SK-N-SH (cell line): ENCODE measurements around the gene LRRC49. TPM values are rescaled to one million over a fixed set of nuclear protein-coding genes. Genes with fewer than 3 reads are reported as not detected.

ENCODE experiments used
- CTCF ChIA-PET: fragments of 300-600, 350-600 bp; formaldehyde crosslinking; extraction: SDS; loops from one replicate; lab custom pipeline; 2021; lab: Yijun Ruan, JAX
- POLR2A ChIA-PET: fragments of 350-600 bp; sonication (Branson Sonifier 250); formaldehyde crosslinking; extraction: SDS; loops from one replicate; lab custom pipeline; 2020; ENCODE audit warnings: antibody characterized with exemption, inconsistent platforms; lab: Yijun Ruan, JAX
- DNase-seq: peaks from one replicate; pipeline ENCODE4 v3.0.0; 2012
- H2AFZ ChIP-seq: fragments of 200-600 bp; sonication (generic); 2 replicates; pipeline ENCODE4 v1.8.1; 2016; ENCODE audit warnings: antibody characterized with exemption, mild to moderate bottlenecking, low read depth
- H3F3A ChIP-seq: fragments of 200-600 bp; sonication (generic); replicated peaks from 2 replicates; pipeline ENCODE3; 2016; ENCODE audit warnings: antibody characterized with exemption, mild to moderate bottlenecking; ENCODE audit not compliant: insufficient read depth
- H3K27ac ChIP-seq, 2 experiments: fragments of 200-500 bp in 1 of 2; fragments of 200-600 bp in 1 of 2; sonication (Bioruptor generic) in 1 of 2; sonication (generic), shearing (Covaris generic) in 1 of 2; 2 replicates each; pipeline versions ENCODE4 v1.5.1 to v1.6.1; 2014 to 2016; ENCODE audit warnings: low read depth in 2 of 2, inconsistent platforms in 1 of 2, low read length in 1 of 2, mild to moderate bottlenecking in 1 of 2, mixed read lengths in 1 of 2
- H3K27me3 ChIP-seq: fragments of 200-600 bp; sonication (generic), shearing (Covaris generic); 2 replicates; pipeline ENCODE4 v1.6.1; 2016; ENCODE audit warnings: mixed run types; ENCODE audit not compliant: insufficient read depth
- H3K36me3 ChIP-seq, 2 experiments: fragments of 200-500 bp in 1 of 2; fragments of 200-600 bp in 1 of 2; sonication (Bioruptor generic) in 1 of 2; sonication (generic) in 1 of 2; replicated peaks in 1 of 2; 2 replicates each; pipeline versions ENCODE3 to v1.5.1; 2014 to 2016; ENCODE audit warnings: low read length in 1 of 2, mild to moderate bottlenecking in 1 of 2; ENCODE audit not compliant: insufficient read depth in 2 of 2, control insufficient read depth in 1 of 2
- H3K4me1 ChIP-seq, 2 experiments: fragments of 200-500 bp in 1 of 2; fragments of 200-600 bp in 1 of 2; sonication (Bioruptor generic) in 1 of 2; sonication (generic), shearing (Covaris generic) in 1 of 2; 2 replicates each; pipeline versions ENCODE4 v1.5.1 to v1.6.1; 2014 to 2016; ENCODE audit warnings: low read depth in 1 of 2, low read length in 1 of 2, mixed run types in 1 of 2; ENCODE audit not compliant: insufficient read depth in 2 of 2, control insufficient read depth in 1 of 2
- H3K4me2 ChIP-seq: fragments of 200-600 bp; sonication (generic), shearing (Covaris generic); 2 replicates; pipeline ENCODE4 v1.6.1; 2017; ENCODE audit warnings: mixed run types
- H3K4me3 ChIP-seq, 2 experiments: fragments of 200-500 bp in 1 of 2; fragments of 200-600 bp in 1 of 2; sonication (Bioruptor generic) in 1 of 2; sonication (generic), shearing (Covaris generic) in 1 of 2; 2 replicates each; pipeline versions ENCODE4 v1.5.1 to v1.8.1; 2014 to 2016; ENCODE audit warnings: low read depth in 2 of 2, inconsistent platforms in 1 of 2, low read length in 1 of 2, mild to moderate bottlenecking in 1 of 2, mixed read lengths in 1 of 2, moderate library complexity in 1 of 2
- H3K79me2 ChIP-seq: fragments of 200-600 bp; sonication (generic); 2 replicates; pipeline ENCODE4 v1.8.1; 2017; ENCODE audit warnings: mild to moderate bottlenecking; ENCODE audit not compliant: insufficient read depth
- H3K9ac ChIP-seq: fragments of 200-600 bp; sonication (generic); 2 replicates; pipeline ENCODE4 v1.6.1; 2017; ENCODE audit warnings: mixed run types
- H3K9me2 ChIP-seq: fragments of 200-600 bp; sonication (generic); 2 replicates; pipeline ENCODE4 v1.6.1; 2017; ENCODE audit warnings: mixed run types
- H3K9me3 ChIP-seq: fragments of 200-600 bp; sonication (generic); 2 replicates; pipeline ENCODE4 v1.6.1; 2017; ENCODE audit warnings: mixed run types, mild to moderate bottlenecking, moderate library complexity
- H4K20me1 ChIP-seq: fragments of 200-600 bp; sonication (generic); 2 replicates; pipeline ENCODE4 v1.6.1; 2017; ENCODE audit warnings: mild to moderate bottlenecking, mixed run types; ENCODE audit not compliant: insufficient read depth
- CHD2 ChIP-seq: fragments of 150-350 bp; IDR thresholded peaks from 2 replicates; pipeline ENCODE4 v1.6.1; 2018; ENCODE audit warnings: low read length; ENCODE audit not compliant: partially characterized antibody
- FOXM1 ChIP-seq: IDR thresholded peaks from 2 replicates; pipeline ENCODE4 v1.4.0; 2012; ENCODE audit warnings: low read depth, mild to moderate bottlenecking
- MEF2A ChIP-seq: IDR thresholded peaks from 2 replicates; pipeline ENCODE4 v1.4.0; 2012; ENCODE audit warnings: low read depth, borderline replicate concordance
- NFIC ChIP-seq: IDR thresholded peaks from 2 replicates; pipeline ENCODE4 v1.4.0; 2012; ENCODE audit warnings: borderline replicate concordance
- POLR2AphosphoS5 ChIP-seq: IDR thresholded peaks from 2 replicates; pipeline ENCODE4 v1.6.1; 2012; ENCODE audit warnings: low read depth, low read length
- RAD21 ChIP-seq: IDR thresholded peaks from 2 replicates; pipeline ENCODE4 v1.6.1; 2012; ENCODE audit warnings: mild to moderate bottlenecking, low read length
- RFX5 ChIP-seq: IDR thresholded peaks from 2 replicates; pipeline ENCODE4 v1.6.1; 2012; ENCODE audit warnings: mild to moderate bottlenecking, improper control_type of control experiment, low read length
- RXRA ChIP-seq: IDR thresholded peaks from 2 replicates; pipeline ENCODE4 v1.4.0; 2012; ENCODE audit warnings: low read depth, mild to moderate bottlenecking, borderline replicate concordance
- SMC3 ChIP-seq: IDR thresholded peaks from 2 replicates; pipeline ENCODE4 v1.6.1; 2012; ENCODE audit warnings: low read depth, low read length, improper control_type of control experiment
- TCF12 ChIP-seq: IDR thresholded peaks from 2 replicates; pipeline ENCODE4 v1.4.0; 2012
- WGBS: methylation state at CpG from one replicate; pipeline ENCODE4 v1.1.6; 2017; ENCODE audit warnings: low lambda C conversion rate; 5-methylcytosine and 5-hydroxymethylcytosine counted together
- polyA plus RNA-seq, 3 experiments: library from polyadenylated mRNA; depleted of rRNA; stranded (reverse); fragments of >200 nt; gene quantifications; 2 replicates each; pipeline ENCODE4 v1.2.3, GENCODE V29; 2012
- TF ChIP-seq, protein P1 (sequence below): fragments of 200-600 bp; sonication (generic); IDR thresholded peaks from 2 replicates; pipeline ENCODE4 v1.6.1; 2017; ENCODE audit warnings: antibody characterized with exemption, mild to moderate bottlenecking, moderate library complexity
- TF ChIP-seq, protein P2 (sequence below): IDR thresholded peaks from 2 replicates; pipeline ENCODE4 v1.4.0; 2012; ENCODE audit warnings: low read depth
- TF ChIP-seq, protein P3 (sequence below): IDR thresholded peaks from 2 replicates; pipeline ENCODE4 v1.4.0; 2012; ENCODE audit warnings: low read depth, borderline replicate concordance

Gene LRRC49
- polyA plus RNA-seq, 1 of the 3 experiments (the other 2 are of a cell fraction): 7.2 TPM

DNA sequence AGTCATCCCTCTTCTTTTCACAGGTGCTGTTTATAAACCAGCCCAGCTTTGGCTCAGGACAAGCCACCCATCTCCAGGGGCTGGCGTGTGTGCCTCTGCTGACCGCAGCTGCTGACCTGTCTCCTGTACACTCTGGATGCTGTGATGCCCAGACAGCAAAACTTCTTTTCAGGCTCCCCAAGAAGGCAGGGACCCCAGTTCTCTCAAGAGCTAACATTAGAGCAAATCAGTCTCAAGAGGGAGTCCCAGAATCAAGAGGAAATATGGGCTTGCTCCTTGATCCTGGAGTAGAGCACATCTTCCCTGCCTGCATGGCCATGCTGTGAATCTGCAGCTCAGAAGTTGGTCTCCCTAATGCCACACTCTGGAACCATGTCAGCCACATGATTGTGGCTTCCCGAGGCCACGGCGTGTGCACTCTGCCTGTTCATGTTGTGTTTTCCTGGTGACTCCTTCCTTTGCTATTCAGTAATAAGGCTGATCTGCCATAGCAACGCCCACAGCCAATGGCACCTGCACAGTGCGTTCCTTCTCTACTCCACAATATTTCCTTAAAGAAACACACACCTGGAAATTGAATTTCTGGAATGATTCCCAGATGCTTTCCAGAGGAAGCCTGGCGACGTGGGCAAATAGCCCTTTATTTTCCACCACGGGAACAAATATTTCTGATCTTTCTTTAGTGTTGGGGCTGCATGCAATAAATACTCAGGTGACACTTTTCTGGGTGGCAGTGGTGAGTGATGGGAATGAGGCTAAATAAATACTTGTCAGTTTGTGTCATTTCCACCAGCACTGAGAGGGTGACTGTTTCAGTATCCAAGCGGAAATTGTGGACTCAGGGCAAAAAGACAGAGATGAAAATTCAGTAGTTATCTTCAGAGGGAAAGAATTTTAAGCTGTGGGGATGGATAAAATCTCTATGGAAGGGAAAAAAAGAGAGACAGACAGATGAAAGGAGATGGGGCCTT, 200.7 kb downstream of the LRRC49 start (continued):
- TF ChIP-seq, protein P1, sequence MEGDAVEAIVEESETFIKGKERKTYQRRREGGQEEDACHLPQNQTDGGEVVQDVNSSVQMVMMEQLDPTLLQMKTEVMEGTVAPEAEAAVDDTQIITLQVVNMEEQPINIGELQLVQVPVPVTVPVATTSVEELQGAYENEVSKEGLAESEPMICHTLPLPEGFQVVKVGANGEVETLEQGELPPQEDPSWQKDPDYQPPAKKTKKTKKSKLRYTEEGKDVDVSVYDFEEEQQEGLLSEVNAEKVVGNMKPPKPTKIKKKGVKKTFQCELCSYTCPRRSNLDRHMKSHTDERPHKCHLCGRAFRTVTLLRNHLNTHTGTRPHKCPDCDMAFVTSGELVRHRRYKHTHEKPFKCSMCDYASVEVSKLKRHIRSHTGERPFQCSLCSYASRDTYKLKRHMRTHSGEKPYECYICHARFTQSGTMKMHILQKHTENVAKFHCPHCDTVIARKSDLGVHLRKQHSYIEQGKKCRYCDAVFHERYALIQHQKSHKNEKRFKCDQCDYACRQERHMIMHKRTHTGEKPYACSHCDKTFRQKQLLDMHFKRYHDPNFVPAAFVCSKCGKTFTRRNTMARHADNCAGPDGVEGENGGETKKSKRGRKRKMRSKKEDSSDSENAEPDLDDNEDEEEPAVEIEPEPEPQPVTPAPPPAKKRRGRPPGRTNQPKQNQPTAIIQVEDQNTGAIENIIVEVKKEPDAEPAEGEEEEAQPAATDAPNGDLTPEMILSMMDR: no peak
- TF ChIP-seq, protein P2, sequence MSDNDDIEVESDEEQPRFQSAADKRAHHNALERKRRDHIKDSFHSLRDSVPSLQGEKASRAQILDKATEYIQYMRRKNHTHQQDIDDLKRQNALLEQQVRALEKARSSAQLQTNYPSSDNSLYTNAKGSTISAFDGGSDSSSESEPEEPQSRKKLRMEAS: peak; percentile 96
- TF ChIP-seq, protein P3, sequence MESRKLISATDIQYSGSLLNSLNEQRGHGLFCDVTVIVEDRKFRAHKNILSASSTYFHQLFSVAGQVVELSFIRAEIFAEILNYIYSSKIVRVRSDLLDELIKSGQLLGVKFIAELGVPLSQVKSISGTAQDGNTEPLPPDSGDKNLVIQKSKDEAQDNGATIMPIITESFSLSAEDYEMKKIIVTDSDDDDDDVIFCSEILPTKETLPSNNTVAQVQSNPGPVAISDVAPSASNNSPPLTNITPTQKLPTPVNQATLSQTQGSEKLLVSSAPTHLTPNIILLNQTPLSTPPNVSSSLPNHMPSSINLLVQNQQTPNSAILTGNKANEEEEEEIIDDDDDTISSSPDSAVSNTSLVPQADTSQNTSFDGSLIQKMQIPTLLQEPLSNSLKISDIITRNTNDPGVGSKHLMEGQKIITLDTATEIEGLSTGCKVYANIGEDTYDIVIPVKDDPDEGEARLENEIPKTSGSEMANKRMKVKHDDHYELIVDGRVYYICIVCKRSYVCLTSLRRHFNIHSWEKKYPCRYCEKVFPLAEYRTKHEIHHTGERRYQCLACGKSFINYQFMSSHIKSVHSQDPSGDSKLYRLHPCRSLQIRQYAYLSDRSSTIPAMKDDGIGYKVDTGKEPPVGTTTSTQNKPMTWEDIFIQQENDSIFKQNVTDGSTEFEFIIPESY: no peak
- TF ChIP-seq MEF2A (no peak), CHD2 (no peak), FOXM1 (no peak), NFIC (peak; percentile 29; the same call in 1 of the 2 replicates), RFX5 (peak; percentile 75; the same call in 1 of the 2 replicates), POLR2AphosphoS5 (no peak), TCF12 (peak; percentile 43), SMC3 (no peak), RXRA (no peak)

DNA sequence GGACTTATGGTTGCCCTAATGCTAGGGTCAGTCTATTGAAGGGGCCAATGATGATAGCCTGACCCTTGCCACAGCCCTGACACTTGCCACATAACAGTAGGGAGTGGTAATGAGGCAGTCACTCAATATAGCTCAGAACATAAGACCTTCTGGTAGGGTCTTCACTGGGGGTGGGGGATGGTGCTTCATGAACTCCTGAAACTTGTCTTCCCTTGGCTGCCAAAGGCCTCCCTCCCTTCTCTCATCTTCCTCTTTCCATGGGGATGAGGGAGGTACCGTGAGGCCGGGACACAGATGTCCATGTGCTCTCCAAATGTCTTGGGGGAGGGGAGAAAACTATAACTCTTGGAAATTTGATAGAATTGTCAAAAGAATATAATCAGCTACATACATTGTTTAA, 201.5 kb downstream of the LRRC49 start:
- H3K9me3 ChIP-seq: no peaks in the 10 kb centered on the region
- H3K4me1 ChIP-seq: peaks cover 0 to 18% of the 10 kb centered on the region in 2 experiments; a peak in 2 of 4 replicates
- H3K4me3 ChIP-seq: no peak overlapping the region
- H3K36me3 ChIP-seq: no peaks in the 10 kb centered on the region
- H2AFZ ChIP-seq: no peak overlapping the region
- H3K4me2 ChIP-seq: no peak overlapping the region
- peak overlapping the region in 1 of 2 experiments; percentile 31; a peak in 1 of 4 replicates for H3K27ac ChIP-seq
- 0 out of 2 replicates have a peak, but pooled peaks cover 6% of the 10 kb centered on the region for H3K79me2 ChIP-seq
- no peak for TF ChIP-seq RAD21
- H3F3A ChIP-seq: peaks cover 17% of the 10 kb centered on the region
- H4K20me1 ChIP-seq: no peaks in the 10 kb centered on the region
- no peaks in the 10 kb centered on the region for H3K9me2 ChIP-seq
- H3K9ac ChIP-seq: no peak overlapping the region
- 93% methylated on average over 2 of the region's 2 CpGs for WGBS
- DNase-seq: no peak
- H3K27me3 ChIP-seq: no peaks in the 10 kb centered on the region
- POLR2A ChIA-PET: no interaction called here
- CTCF ChIA-PET: interaction anchor here (1.9 kb wide), 1 partner anchor 9 kb away, joined by 4 read pairs; no protein-coding TSS in a partner anchor
